ENCODE measurements around the gene PRKD3. TPM values are rescaled to one million over a fixed set of nuclear protein-coding genes. Genes with fewer than 3 reads are reported as not detected.

The PRKD3 gene
- total RNA-seq, 4 donors from 2014 or later, result 31.8 to 47.3 (median 36.3) TPM

DNA sequence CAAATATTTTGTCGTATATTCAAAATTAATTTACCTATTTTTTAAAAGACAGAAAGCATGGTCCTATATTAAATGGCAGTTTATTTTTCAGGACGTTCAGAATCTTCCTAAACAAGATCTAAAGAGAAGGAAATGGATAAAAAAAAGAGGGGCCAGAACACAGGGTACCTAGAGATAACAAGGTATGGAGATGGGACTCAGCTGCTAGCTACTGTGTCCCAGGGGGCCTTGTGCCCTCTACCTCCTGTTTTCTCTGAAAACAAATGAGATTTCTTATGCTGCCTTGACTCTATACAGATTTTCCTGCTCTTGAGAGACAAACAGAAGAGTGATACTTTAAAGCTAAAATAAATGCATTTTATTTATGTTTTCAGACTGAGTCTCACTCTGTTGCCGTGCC, 9.3 kb downstream of the PRKD3 start:
- 77% methylated on average over 3 of the region's 3 CpGs for WGBS
- no peak overlapping the region for H3K4me3 ChIP-seq
- no peaks in the 10 kb centered on the region for H3K9me3 ChIP-seq
- H3K4me1 ChIP-seq, result peaks cover 6 to 84% (median 72%) of the 10 kb centered on the region in 4 donors
- H3K27ac ChIP-seq (replicated peaks in 1 of 4), result no peak overlapping the region
- H3K36me3 ChIP-seq, result no peaks in the 10 kb centered on the region
- DNase-seq (ENCODE audit: extremely low spot score), result no peak
- intact Hi-C loops (cut with DNase I), result no loop called here
- TF ChIP-seq EP300 (IDR thresholded peaks at IDR 0.05), result no peak
- TF ChIP-seq POLR2AphosphoS5 (IDR thresholded peaks at IDR 0.05), result no peak
- TF ChIP-seq, protein P1, sequence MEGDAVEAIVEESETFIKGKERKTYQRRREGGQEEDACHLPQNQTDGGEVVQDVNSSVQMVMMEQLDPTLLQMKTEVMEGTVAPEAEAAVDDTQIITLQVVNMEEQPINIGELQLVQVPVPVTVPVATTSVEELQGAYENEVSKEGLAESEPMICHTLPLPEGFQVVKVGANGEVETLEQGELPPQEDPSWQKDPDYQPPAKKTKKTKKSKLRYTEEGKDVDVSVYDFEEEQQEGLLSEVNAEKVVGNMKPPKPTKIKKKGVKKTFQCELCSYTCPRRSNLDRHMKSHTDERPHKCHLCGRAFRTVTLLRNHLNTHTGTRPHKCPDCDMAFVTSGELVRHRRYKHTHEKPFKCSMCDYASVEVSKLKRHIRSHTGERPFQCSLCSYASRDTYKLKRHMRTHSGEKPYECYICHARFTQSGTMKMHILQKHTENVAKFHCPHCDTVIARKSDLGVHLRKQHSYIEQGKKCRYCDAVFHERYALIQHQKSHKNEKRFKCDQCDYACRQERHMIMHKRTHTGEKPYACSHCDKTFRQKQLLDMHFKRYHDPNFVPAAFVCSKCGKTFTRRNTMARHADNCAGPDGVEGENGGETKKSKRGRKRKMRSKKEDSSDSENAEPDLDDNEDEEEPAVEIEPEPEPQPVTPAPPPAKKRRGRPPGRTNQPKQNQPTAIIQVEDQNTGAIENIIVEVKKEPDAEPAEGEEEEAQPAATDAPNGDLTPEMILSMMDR (IDR thresholded peaks at IDR 0.05), result no peak
- no peak for TF ChIP-seq POLR2A (IDR thresholded peaks at IDR 0.05; ENCODE audit: low read depth)
- H3K27me3 ChIP-seq, result no peaks in the 10 kb centered on the region

- Histone ChIP-seq H3K4me3 (no peak overlapping the region), H3K27me3 (no peaks in the 10 kb centered on the region)
- WGBS, result 80% methylated on average over 2 of the region's 2 CpGs
Measured at GRCh38 chr2:37307500-37307899, 17.1 kb downstream of the PRKD3 start.

GRCh38 chr2:37306024-37306423, 18.6 kb downstream of the PRKD3 start:
- Histone ChIP-seq H3K36me3 (no peaks in the 10 kb centered on the region), H3K27ac (replicated peaks in 1 of 4) (no peak overlapping the region), H3K9me3 (no peaks in the 10 kb centered on the region), H3K4me3 (no peak overlapping the region), H3K27me3 (no peaks in the 10 kb centered on the region), H3K4me1 (peaks cover 5 to 34% (median 21%) of the 10 kb centered on the region in 4 donors)
- DNase-seq (ENCODE audit: extremely low spot score), result no peak
- 78% methylated on average over 3 of the region's 3 CpGs for WGBS
- TF ChIP-seq, protein P1 (IDR thresholded peaks at IDR 0.05), result no peak
- no peak for TF ChIP-seq EP300 (IDR thresholded peaks at IDR 0.05)
- TF ChIP-seq POLR2AphosphoS5 (IDR thresholded peaks at IDR 0.05), result no peak
- no peak for TF ChIP-seq POLR2A (IDR thresholded peaks at IDR 0.05; ENCODE audit: low read depth)
- intact Hi-C loops (cut with DNase I), result no loop called here

More at GRCh38 chr2:37307500-37307899, 17.1 kb downstream of the PRKD3 start:
- DNase-seq (ENCODE audit: extremely low spot score), result no peak
- intact Hi-C loops (cut with DNase I), result no loop called here
- no peak overlapping the region for H3K27ac ChIP-seq (replicated peaks in 1 of 4)
- H3K4me1 ChIP-seq, result peaks cover 11 to 37% (median 31%) of the 10 kb centered on the region in 4 donors
- no peaks in the 10 kb centered on the region for H3K36me3 ChIP-seq
- no peaks in the 10 kb centered on the region for H3K9me3 ChIP-seq
- TF ChIP-seq, protein P1 (IDR thresholded peaks at IDR 0.05), result no peak
- TF ChIP-seq EP300 (IDR thresholded peaks at IDR 0.05) (no peak), POLR2AphosphoS5 (IDR thresholded peaks at IDR 0.05) (no peak), POLR2A (IDR thresholded peaks at IDR 0.05; ENCODE audit: low read depth) (no peak)

DNA sequence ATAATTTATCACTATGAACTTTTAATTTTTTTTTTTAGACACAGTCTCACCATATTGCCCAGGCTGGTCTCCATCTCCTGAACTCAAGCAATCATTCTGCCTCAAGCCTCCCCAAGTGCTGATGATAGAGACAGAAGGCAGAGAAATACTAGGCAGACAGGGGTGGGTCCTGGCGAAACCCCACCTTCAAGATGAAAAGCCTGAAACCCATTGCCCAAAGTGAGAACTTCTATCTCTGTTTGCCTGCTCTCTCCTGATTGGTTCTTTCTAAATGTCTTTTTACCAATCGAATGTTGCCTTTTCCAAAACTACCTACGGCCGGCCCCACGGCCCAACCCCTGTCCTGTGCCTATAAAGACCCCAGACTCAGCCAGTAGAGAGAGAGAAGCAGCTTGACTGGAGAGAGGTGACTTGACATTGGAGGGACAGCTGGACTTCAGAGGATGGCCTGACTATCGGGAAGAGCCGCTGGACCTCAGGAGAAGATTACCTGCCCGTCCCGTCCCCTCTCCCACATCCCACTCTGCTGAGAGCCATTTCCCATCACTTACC, 21.9 kb downstream of the PRKD3 start:
- Histone ChIP-seq H3K27ac (replicated peaks in 1 of 4) (no peak overlapping the region), H3K9me3 (no peaks in the 10 kb centered on the region), H3K27me3 (no peaks in the 10 kb centered on the region), H3K36me3 (no peaks in the 10 kb centered on the region), H3K4me1 (peaks cover 5 to 31% (median 15%) of the 10 kb centered on the region in 4 donors), H3K4me3 (no peak overlapping the region)
- intact Hi-C loops (cut with DNase I), result no loop called here
- 98% methylated on average over 9 of the region's 9 CpGs for whole genome bisulfite sequencing
- TF ChIP-seq POLR2AphosphoS5 (IDR thresholded peaks at IDR 0.05) (no peak), EP300 (IDR thresholded peaks at IDR 0.05) (no peak), POLR2A (IDR thresholded peaks at IDR 0.05; ENCODE audit: low read depth) (no peak)
- TF ChIP-seq, protein P1 (IDR thresholded peaks at IDR 0.05), result no peak
- DNase-seq (ENCODE audit: extremely low spot score), result no peak

DNA sequence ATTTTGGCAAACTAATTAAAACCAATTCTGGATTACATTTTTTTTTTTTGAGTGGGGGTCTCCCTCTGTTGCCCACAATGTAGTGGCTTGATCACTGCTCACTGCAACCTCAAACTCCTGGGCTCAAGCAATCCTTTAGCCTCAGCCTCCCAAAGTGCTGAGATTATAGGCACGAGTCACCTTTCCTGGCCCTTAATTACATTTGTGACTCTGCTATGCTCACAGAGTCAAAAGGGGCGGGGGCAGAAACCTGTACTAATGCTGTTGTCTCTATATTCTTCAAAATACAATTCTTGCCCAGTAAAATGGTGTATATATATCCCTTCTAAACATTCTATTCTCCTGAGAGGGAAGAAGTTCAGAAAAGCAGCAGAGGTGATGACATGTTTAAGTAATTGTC, 23.2 kb downstream of the PRKD3 start:
- DNase-seq (ENCODE audit: extremely low spot score), result no peak
- intact Hi-C loops (cut with DNase I), result no loop called here
- H3K4me1 ChIP-seq, result peaks cover 5 to 19% (median 14%) of the 10 kb centered on the region in 4 donors
- 86% methylated on average over 2 of the region's 2 CpGs for WGBS
- TF ChIP-seq POLR2AphosphoS5 (IDR thresholded peaks at IDR 0.05), result no peak
- no peak for TF ChIP-seq POLR2A (IDR thresholded peaks at IDR 0.05; ENCODE audit: low read depth)
- TF ChIP-seq, protein P1 (IDR thresholded peaks at IDR 0.05), result no peak
- no peak for TF ChIP-seq EP300 (IDR thresholded peaks at IDR 0.05)
- H3K36me3 ChIP-seq, result no peaks in the 10 kb centered on the region
- H3K27me3 ChIP-seq, result no peaks in the 10 kb centered on the region
- H3K27ac ChIP-seq (replicated peaks in 1 of 4), result no peak overlapping the region
- no peaks in the 10 kb centered on the region for H3K9me3 ChIP-seq
- no peak overlapping the region for H3K4me3 ChIP-seq

All from esophagus muscularis mucosa (tissue), 4 donors.